Measurements from ENCODE around the gene MEX3C.

Gene MEX3C

GRCh38 chr18:51151185-51151567, 46.3 kb downstream of the MEX3C start:
- H3K4me3 ChIP-seq (ENCODE audit: low read depth, low read length), result no peak overlapping the region
- no peak for DNase-seq (ENCODE audit: low read depth)
- TF ChIP-seq CTCF (IDR thresholded peaks at IDR 0.05; ENCODE audit: control insufficient read depth, extremely low read depth, insufficient read depth), result no peak

- no peak for DNase-seq (ENCODE audit: low read depth)
- H3K4me3 ChIP-seq (ENCODE audit: low read depth, low read length), result no peak overlapping the region
- TF ChIP-seq CTCF (IDR thresholded peaks at IDR 0.05; ENCODE audit: control insufficient read depth, extremely low read depth, insufficient read depth), result no peak
Measured at GRCh38 chr18:51150113-51150700, 47.3 kb downstream of the MEX3C start.

- DNase-seq (ENCODE audit: low read depth), result no peak
- no peak for TF ChIP-seq CTCF (IDR thresholded peaks at IDR 0.05; ENCODE audit: control insufficient read depth, extremely low read depth, insufficient read depth)
- H3K4me3 ChIP-seq (ENCODE audit: low read depth, low read length), result no peak overlapping the region
Measured at GRCh38 chr18:51149670-51150069, 47.8 kb downstream of the MEX3C start.

GRCh38 chr18:51146909-51147308, 50.6 kb downstream of the MEX3C start:
- DNase-seq (ENCODE audit: low read depth), result no peak
- TF ChIP-seq CTCF (IDR thresholded peaks at IDR 0.05; ENCODE audit: control insufficient read depth, extremely low read depth, insufficient read depth), result no peak
- H3K4me3 ChIP-seq (ENCODE audit: low read depth, low read length), result no peak overlapping the region

- H3K4me3 ChIP-seq (ENCODE audit: low read depth, low read length), result no peak overlapping the region
- TF ChIP-seq CTCF (IDR thresholded peaks at IDR 0.05; ENCODE audit: control insufficient read depth, extremely low read depth, insufficient read depth), result no peak
Measured at GRCh38 chr18:51138936-51139335, 58.5 kb downstream of the MEX3C start.

GRCh38 chr18:51137891-51138290, 59.6 kb downstream of the MEX3C start:
- TF ChIP-seq CTCF (IDR thresholded peaks at IDR 0.05; ENCODE audit: control insufficient read depth, extremely low read depth, insufficient read depth), result no peak
- H3K4me3 ChIP-seq (ENCODE audit: low read depth, low read length), result no peak overlapping the region
- DNase-seq (ENCODE audit: low read depth), result no peak

More at GRCh38 chr18:51138936-51139335, 58.5 kb downstream of the MEX3C start:
- DNase-seq (ENCODE audit: low read depth), result no peak

GRCh38 chr18:51137026-51137729, 60.3 kb downstream of the MEX3C start:
- TF ChIP-seq CTCF (IDR thresholded peaks at IDR 0.05; ENCODE audit: control insufficient read depth, extremely low read depth, insufficient read depth), result no peak
- no peak overlapping the region for H3K4me3 ChIP-seq (ENCODE audit: low read depth, low read length)
- DNase-seq (ENCODE audit: low read depth), result no peak

All from LNCaP clone FGC (cell line).